GM10847 (cell line): ENCODE measurements around the gene RPRD1B.

Experiments
- POLR2A ChIP-seq: IDR thresholded peaks from 2 replicates; pipeline ENCODE4 v1.6.1; 2011; ENCODE audit not compliant: insufficient read length; ENCODE audit errors: extremely low read depth

The RPRD1B gene

GRCh38 chr20:38049800-38050199 lies 16.3 kb downstream of the RPRD1B start:
- TF ChIP-seq POLR2A: no peak

DNA sequence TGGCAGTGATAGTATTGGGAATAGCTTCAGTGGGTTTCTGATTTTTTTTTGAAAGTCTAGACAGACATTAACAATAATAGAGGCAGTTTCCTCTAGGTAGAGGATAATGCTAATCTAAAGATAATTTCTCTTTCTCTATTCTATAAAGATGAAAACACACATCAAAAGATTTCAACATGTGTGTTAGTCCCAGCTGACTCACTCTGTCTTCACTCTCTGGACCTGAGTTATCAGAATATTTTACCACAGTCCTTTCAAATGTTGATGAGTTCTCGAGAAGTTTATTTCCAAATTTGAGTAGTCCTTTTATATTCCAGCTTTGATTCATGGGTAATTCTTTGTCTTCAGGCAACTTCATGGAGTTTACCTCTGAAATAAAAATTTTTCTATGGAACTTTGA lies 17.1 kb downstream of the RPRD1B start:
- no peak for TF ChIP-seq POLR2A

- TF ChIP-seq POLR2A: no peak
These were observed 19.3 kb downstream of the RPRD1B start for GRCh38 chr20:38052870-38053269.

GRCh38 chr20:38054647-38055046 lies 21.1 kb downstream of the RPRD1B start:
- no peak for TF ChIP-seq POLR2A

- no peak for TF ChIP-seq POLR2A
These were observed 21.7 kb downstream of the RPRD1B start for GRCh38 chr20:38055294-38055693.

- TF ChIP-seq POLR2A: no peak
These were observed 22.3 kb downstream of the RPRD1B start for GRCh38 chr20:38055848-38056247.

- no peak for TF ChIP-seq POLR2A
These were observed 23.9 kb downstream of the RPRD1B start for GRCh38 chr20:38057351-38057972.

DNA sequence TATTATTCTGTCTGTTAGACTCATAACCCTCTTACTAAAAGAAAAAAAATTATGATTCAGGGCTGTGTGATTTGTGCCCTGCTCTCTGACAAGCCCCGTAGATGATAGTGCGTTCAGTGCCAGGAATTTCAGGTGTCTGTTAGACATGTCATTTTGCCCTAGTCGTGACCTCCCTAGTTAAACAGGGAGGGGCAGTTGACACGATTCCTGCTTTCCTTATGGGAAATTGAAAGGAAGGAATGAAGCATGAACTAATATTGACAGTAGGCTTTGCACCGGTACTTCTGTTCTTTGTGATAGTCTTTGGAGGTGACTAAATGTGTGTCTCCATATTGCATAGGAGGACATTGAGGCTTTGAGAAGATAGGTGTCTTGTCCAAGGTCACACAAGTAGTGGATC lies 26.3 kb downstream of the RPRD1B start:
- no peak for TF ChIP-seq POLR2A

DNA sequence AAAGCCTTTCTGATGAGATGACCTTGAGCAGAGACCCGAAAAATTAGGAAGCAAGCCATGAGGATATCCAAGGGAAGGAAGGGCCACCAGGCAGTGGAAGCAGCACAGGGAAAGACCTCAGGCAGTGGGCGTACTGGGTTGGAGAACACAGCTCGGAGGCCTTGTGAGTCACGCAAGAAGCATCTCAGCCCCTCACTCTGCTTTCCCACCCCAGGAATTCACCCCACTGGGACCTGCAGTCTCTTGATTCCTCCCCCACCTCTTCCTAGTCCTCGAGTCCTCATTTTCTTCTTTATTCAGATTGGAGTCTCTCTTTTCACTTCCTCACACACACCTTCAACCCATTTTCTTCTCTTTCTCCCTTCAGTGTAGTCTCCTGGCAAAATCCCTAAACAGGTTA lies 27.0 kb downstream of the RPRD1B start:
- no peak for TF ChIP-seq POLR2A

DNA sequence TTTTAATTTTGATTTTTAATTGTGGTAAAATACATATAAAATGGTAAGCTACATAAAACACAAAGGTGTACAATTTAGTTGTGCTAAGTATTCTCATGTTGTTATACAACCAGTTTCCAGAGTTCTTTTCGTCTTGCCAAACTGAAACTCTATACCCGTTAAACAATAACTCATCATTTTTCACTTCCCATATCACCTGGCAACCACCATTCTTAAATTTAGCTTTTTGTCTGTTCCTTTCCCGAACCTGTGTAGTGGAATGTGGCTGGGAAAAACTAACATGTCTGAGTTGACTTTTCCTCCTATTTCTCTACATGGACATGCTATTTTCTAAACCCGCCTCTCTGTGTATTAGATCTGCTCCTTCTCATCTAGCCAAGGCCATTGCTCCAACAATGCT lies 27.6 kb downstream of the RPRD1B start:
- TF ChIP-seq POLR2A: no peak

DNA sequence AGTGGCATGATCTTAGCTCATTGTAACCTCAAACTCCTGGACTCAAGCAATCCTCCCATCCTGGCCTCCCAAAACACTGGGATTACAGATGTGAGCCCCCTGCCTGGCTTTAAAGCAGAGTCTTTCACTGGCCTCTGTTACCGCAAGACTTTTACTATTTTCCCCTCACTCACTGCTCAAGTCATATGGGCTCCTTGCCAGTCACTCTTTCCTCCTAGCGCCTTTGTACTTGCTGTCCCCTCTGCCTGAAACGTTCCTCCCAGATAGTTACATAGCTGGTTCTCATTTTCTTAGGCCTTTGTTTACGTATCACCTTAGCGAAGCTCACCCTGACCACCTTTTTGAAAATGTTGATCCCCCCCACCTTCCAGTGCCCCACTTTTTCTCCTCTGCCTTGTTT lies 29.3 kb downstream of the RPRD1B start:
- TF ChIP-seq POLR2A: no peak

DNA sequence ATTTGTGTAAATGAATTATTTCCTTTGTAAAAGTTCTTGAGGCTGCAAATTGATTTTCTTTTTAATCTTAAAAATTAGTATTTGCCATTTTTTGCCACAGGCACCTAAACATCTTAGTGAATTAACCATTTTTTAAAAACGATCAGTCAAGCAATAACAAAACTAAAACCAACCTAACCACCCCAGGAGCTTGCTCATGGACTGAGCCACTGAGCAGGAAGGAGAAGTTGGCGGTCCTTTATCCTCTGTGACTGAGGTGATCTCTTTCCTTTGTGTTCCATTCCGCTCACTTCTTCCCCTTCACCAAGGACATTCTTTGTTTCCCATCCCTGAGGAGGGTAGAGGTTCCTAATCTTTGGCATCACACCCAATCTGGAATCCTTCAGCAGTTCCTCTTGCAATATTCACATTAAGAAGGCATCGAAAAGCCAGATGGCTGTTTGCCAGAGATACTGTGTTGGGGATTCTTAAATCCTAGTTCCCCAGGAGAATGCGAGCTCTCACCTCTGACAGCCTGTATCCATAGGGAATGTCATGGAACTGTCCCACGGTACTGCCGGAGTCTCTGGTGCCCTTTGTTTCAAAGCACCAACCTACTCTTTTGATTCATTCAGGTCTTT lies 30.5 kb downstream of the RPRD1B start:
- TF ChIP-seq POLR2A: no peak

DNA sequence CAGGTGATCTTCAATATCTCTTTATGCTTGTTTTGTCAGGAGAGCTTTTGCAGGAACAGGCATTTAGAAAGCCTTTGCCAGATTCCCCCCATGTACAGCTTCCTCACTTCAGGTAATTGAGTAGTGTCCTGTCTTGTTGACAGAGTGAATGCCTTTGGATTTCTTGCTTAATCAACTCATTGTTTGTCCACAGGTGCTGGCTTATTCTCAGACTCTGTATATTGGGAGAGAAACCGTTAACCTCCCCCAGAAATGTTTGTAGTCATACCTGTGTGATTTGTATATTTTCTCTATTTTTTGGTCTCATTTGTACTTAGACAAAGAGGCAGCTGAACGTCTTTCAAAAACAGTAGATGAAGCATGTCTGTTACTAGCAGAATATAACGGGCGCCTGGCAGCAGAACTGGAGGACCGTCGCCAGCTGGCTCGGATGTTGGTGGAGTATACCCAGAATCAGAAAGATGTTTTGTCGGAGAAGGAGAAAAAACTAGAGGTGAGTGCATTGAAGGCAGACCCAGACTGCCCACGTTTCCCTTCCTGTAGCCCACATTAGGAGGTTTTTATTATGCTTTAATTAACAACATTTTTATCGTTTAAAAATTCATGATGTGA lies 32.3 kb downstream of the RPRD1B start:
- TF ChIP-seq POLR2A: no peak

GRCh38 chr20:38066969-38067716 lies 33.6 kb downstream of the RPRD1B start:
- TF ChIP-seq POLR2A: no peak

DNA sequence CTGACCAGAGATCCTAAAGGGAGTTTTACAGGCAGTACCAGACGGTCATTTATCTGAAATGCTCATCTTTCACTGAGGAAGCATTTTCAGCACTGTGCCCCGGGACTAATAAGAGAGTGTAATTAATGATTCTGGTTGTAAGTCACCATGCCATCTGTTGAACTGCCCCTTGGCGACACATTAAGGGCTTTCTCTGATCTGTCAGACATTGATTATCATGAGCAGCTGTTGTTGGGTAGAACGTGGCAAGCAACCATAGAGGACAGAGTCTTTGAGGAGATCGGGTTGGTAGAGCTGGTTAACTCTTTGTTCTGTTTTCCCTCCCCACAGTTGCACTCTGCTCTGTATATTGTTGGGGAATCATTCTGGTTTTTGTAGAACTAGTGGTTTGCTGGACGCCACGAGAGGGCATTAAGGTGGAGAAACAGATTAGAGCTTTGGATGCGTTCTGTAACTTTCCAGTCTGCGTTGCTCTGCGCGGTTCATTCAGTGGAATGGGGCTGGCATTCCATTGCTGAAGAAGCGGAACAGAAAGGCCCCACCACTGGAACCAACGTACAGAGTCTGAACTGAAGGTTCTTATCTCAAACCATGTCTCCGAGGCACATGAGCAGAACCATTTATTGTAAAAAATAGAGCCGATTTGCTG lies 34.3 kb downstream of the RPRD1B start:
- TF ChIP-seq POLR2A: no peak

DNA sequence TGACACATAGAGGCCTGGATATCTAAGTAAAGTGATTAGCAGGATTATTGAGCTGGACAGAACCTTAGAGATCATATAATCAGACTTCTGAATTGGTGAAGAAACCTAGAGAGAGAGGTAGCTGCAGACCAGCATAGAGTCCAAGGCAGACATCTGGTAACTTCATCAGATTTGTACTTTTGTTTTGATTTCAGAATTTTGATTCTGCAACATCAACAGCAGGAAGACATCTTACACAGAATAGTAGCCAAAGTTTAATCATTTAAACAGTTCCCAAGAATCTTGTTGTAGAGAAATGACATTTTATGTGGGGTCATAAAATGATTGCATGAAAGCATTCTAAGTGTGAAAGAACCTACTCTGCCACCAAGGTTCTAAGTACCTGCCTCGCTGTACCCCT lies 39.4 kb downstream of the RPRD1B start:
- TF ChIP-seq POLR2A: no peak
